HEK293 (cell line): ENCODE measurements around the gene ARX.

ENCODE experiments used
- REST ChIP-seq: fragments of 450-650 bp; formaldehyde crosslinking; IDR thresholded peaks from 2 replicates; pipeline ENCODE4 v1.5.1; 2016; ENCODE audit warnings: missing biosample characterization, missing genetic modification characterization
- YY1 ChIP-seq: fragments of 450-650 bp; formaldehyde crosslinking; IDR thresholded peaks from 2 replicates; pipeline ENCODE4 v1.5.1; 2018; ENCODE audit warnings: missing biosample characterization, missing genetic modification characterization
- ZNF16 ChIP-seq: fragments of 450-650 bp; formaldehyde crosslinking; IDR thresholded peaks from 2 replicates; pipeline ENCODE4 v1.5.1; 2016; ENCODE audit warnings: low read depth, missing biosample characterization, missing genetic modification characterization
- ZNF214 ChIP-seq: fragments of 450-650 bp; formaldehyde crosslinking; IDR thresholded peaks from 2 replicates; pipeline ENCODE4 v1.5.1; 2017; ENCODE audit warnings: missing biosample characterization, mild to moderate bottlenecking, missing genetic modification characterization, borderline replicate concordance
- ZNF514 ChIP-seq: fragments of 450-650 bp; formaldehyde crosslinking; IDR thresholded peaks from 2 replicates; pipeline ENCODE4 v1.5.1; 2016; ENCODE audit warnings: missing biosample characterization, missing genetic modification characterization
- ZNF521 ChIP-seq: fragments of 450-650 bp; formaldehyde crosslinking; IDR thresholded peaks from 2 replicates; pipeline ENCODE4 v1.5.1; 2017; ENCODE audit warnings: missing biosample characterization, mild to moderate bottlenecking, missing genetic modification characterization
- ZNF701 ChIP-seq: fragments of 450-650 bp; formaldehyde crosslinking; IDR thresholded peaks from 2 replicates; pipeline ENCODE4 v1.5.1; 2016; ENCODE audit warnings: missing biosample characterization, missing genetic modification characterization

DNA sequence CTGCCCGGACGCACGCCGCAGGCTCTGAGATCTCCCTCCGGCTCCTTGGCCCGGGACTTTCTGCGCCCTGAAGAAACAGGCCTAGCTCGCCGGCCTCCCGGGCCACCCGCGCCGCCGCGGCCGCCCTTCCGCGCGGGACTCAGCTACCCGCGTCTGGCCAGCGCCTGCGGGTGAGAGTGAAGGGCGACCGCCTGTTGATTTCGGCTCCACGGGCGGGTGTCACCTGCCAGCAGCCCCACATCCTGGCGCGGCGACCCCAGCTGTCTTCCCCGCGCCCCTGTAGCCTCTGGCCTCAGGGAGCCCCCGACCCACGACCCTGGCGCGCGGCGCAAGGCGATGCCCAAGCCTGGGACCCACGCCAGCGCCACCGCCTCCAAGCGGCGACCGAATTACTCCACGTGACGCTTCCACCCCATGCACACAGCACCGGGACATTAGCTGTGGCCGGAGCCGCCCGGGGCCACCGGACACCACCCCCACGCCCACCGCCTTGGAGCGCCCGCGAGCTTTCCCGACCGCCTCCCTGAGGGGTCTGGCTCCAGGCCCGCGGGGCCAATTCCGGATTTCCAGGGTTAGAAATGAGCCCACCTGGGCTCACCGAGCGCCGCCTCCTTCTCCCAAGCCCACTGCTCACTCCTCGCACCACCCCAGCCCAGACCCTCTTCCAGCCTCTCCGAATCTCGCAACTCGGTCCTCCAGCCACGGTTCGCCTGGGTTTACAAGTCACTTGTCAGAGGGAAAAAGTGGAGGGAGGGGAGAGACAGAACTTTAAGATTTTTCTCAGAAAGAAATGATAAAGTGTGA is 10.2 kb downstream of the ARX start:
- TF ChIP-seq ZNF214 (tag by site-specific recombination): no peak
- TF ChIP-seq REST (tag by site-specific recombination): no peak
- no peak for TF ChIP-seq ZNF521 (tag by site-specific recombination)
- TF ChIP-seq ZNF701 (tag by site-specific recombination): no peak
- TF ChIP-seq ZNF16 (tag by site-specific recombination): no peak
- no peak for TF ChIP-seq YY1 (tag by site-specific recombination)
- TF ChIP-seq ZNF514: no peak
